ENCODE measurements around the gene TMEM163.

- TF ChIP-seq, protein P1, sequence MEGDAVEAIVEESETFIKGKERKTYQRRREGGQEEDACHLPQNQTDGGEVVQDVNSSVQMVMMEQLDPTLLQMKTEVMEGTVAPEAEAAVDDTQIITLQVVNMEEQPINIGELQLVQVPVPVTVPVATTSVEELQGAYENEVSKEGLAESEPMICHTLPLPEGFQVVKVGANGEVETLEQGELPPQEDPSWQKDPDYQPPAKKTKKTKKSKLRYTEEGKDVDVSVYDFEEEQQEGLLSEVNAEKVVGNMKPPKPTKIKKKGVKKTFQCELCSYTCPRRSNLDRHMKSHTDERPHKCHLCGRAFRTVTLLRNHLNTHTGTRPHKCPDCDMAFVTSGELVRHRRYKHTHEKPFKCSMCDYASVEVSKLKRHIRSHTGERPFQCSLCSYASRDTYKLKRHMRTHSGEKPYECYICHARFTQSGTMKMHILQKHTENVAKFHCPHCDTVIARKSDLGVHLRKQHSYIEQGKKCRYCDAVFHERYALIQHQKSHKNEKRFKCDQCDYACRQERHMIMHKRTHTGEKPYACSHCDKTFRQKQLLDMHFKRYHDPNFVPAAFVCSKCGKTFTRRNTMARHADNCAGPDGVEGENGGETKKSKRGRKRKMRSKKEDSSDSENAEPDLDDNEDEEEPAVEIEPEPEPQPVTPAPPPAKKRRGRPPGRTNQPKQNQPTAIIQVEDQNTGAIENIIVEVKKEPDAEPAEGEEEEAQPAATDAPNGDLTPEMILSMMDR (IDR thresholded peaks at IDR 0.05; ENCODE audit: poor library complexity, severe bottlenecking) = no peak
- no peak for TF ChIP-seq MXI1 (conservative IDR thresholded peaks at IDR 0.05; ENCODE audit: poor library complexity, severe bottlenecking)
- TF ChIP-seq EZH2 (IDR thresholded peaks at IDR 0.05; ENCODE audit: borderline replicate concordance, insufficient read depth, low read length, poor library complexity, severe bottlenecking) = no peak
- TF ChIP-seq EP300 (conservative IDR thresholded peaks at IDR 0.05; ENCODE audit: poor library complexity, severe bottlenecking) = no peak
These were observed 47.8 kb downstream of the TMEM163 start for GRCh38 chr2:134670955-134671354.
